ELF-1 (cell line): ENCODE results near the gene PPP2R5E.
"Not testable (repeated sequence)": the region's sequence is repeated elsewhere in the genome, so short reads cannot be mapped to it uniquely, and the experiment has no call there.

ENCODE experiments used
- DNase-seq: peaks from one replicate; pipeline ENCODE4 v3.0.0-alpha.2; 2016; ENCODE audit warnings: low read depth, low spot score

The PPP2R5E gene

DNA sequence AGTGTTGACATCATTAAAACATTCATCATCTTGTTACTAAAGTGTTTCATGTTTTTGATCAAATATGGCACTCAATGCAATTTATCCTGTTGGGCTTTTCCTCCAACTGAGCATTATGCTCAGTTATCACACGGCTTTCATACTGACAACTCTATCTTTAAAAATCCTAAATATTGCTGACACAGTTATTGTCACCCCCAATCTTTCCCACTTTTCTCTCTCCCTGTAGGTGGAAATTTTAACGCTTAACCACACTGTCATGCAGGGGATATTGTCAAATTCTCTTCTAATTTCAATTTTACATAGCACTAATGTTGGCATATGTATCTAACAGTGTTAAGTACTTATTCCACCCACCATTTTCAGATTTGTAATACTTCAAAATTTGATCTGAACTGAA, 164.7 kb downstream of the PPP2R5E start:
- DNase-seq: no peak

DNA sequence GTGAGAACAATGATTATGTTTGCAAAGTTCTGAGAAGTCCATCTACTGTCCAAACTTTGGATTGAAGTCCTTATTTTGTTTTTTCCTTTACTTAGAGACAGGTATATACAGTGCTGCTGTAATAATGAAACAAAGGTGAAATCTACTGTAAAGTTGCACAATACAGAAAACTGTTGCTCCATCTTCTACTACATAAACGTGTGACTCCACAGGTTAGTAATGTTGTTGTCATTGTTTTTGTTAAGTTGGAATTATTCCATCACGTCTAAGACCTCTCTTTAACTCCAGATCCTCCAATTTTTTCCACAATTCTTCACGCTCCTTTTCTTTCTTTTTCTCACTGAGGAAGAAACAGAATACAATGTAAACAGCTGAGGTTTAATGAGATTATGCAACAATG, 167.4 kb downstream of the PPP2R5E start:
- DNase-seq: no peak

DNA sequence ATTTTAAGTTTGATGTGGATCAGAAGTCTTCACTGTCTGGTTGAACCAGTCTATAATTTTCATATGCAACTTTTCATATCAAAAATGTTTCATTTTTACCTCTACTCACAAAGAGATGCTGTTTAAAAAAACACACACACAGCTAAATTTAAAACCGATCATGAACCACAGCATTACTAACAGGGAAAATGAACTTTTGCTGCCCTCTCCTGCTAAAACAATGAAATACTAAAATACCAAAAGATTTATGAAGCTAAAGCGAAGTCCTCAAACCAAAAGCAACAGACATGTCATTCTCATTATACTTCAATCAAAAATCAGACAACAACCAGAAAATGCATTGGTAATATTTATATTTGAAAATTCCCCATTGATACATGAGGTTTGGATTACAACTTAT, 171.6 kb downstream of the PPP2R5E start:
- DNase-seq: not testable (repeated sequence)

DNA sequence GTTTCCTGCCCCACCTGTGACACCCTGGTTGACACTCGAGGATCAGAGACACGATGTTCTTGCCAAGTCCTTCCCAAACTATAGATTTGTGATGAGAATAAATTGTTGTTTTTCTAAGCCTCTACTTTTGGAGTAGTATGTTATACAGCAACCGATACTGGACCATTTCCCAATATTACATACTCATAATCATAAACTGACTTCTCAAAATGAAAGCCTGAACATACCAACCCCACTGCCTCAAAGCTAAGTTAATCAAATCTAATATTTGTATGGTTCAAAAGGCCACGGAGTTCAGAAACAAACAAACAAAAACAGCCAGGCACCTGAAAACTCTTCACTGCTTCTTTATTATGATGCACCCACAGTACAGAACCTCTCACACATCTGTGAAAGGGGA, 172.1 kb downstream of the PPP2R5E start:
- no peak for DNase-seq

DNA sequence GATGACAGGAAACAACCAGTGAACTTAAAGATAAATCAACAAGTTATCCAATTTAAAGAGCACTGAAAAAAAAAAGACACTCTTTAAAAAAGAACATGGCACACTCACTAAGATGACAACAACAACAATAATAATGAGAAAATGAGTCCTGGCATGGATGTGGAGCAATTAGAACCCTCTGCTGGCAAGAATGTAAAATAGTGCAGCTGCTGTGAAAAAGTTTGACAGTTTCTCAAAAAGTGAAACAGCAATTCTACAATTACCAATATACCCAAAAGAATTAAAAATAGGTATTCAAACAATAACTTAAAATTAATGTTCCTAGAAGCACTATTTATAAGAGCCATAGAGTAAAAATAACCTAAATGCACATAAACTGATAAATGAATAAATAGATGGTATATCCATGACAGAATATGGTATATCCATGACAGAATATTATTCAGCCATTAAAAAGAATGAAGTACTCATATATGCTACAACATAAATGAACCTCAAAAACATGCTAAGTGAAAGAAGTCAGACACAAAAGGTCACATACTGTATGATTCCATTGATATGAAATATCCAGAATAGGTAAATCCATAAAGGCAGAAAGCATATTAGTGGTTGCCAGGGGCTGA, 175.3 kb downstream of the PPP2R5E start:
- DNase-seq: no peak

DNA sequence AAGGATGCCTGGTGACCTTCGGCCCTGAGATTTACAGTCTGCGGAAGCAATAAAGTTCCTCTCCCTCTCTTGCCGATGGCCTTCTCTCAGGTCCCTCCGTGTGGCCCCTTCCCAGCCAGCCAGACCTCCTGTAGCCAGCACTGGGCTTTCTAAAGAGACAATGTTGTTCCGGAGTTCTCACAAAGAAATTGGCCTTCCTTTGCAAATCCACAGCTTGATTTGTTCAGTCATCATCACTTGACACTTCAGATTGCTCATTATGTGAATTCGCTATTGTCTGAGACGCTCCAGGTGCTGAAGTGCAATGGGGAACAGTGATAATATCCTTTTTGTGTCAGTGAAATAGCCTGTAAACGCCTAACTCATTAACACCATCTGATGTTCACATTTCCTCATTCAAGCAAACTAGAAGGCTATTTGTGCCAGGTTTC, 180.8 kb downstream of the PPP2R5E start:
- DNase-seq: no peak

DNA sequence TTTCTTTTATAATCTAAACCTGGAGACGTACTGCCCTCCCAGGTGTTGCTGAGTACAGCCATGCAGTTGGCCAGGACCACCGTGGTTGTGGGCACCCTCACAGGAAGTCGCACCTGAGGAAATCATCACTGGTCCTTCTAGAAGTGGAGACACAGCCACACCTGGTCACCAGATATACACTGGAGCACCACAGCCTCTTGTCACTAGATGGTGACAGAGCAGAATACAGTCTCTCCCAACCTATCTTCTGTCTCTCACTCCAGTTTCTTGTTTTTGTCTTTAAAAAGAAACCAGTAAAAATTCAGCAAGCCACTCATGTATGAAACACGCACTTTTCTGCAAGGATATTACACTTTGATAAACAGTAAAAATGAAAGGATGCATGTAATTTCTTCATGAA, 181.4 kb downstream of the PPP2R5E start:
- no peak for DNase-seq

DNA sequence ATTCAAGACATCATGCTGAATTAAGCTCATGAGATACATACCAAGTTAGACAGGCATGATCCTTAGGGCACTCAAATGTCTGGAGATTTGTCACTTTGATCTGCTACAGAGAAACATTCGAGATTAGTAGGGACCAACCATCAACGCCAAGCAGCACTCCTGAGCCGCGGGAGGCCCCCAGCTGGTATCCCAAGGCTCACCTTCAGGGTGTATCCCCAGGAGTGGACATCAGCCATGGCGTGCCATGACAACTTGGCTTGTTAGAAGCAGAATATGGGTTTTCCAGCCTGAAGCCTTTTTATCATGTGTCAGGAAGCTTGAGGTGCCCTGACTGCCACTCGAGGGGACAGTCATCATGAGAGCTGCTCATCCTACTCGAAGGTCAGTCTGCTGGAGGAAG, 185.3 kb downstream of the PPP2R5E start:
- no peak for DNase-seq

DNA sequence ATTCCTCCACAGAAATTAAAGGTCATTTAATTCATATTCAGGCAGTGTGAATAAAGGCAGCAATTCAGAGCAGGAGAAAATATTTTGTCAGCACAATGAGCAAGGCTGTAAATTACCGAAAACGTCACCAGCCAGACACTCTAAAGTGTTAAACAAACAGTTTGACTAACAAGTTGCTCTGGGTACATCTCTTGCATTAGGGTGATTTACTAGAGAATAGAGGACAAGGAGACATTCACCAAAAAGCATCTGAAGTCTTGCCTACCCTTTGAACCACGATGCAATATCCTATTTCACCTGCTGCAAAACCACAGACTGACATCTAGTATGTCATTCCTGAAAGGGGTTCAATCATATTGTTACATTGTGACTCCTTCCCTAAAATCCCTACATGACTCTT, 197.4 kb downstream of the PPP2R5E start:
- DNase-seq: no peak

DNA sequence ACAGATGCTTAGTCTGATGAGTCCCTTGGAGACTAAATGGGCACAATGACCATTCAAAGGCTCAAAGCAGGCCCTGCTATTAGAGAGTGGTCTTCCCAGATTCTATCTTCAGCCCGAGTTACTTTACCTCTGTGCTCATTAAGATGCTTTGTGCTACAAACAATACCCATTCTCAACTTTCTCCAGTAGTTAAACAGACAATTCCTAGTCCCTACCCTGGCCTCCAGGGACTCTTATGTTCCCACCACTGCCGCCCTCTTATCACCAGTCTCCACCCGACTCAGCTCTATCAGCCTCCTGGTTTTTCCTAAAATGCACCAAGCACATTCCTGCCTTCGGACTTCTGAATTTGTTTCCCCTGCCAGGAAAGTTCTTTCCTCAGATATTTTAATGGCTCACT, 198.8 kb downstream of the PPP2R5E start:
- DNase-seq: no peak

DNA sequence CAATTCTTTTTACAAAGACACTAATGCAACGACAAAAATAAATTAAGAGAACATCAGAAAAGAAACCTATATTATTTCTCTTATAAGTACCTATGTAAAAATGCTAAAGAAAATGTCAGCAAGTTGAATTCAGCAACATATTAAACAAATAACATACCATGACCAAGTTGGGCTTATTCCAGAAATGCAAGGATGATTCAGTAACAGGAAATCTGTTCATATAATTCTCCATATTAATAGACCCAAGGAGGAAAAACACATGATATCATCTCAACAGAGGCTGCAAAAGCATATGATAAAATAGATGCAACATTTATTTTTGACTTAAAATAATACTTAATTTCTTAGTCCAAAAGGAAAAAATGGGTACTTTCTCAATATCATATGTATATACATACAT, 199.3 kb downstream of the PPP2R5E start:
- no peak for DNase-seq

DNA sequence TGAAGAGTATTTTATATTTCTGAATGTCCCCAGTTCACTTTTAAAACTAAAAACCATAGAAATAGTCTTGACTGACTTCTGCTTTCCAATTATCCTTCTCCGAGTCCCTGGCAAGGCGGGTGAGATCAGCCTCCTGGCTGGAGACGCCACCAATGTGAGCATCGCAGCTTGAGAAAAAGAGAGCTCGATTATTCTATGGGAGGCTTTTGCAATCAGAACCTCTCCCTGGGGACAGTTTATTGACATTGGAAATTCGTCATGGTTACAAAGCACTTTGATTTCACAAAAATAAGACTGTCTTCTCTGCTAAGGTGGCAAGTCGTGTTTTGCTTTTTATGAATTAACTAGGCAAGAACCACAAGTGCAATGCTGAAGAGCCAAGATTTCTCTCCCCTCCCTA, 200.8 kb downstream of the PPP2R5E start:
- no peak for DNase-seq

DNA sequence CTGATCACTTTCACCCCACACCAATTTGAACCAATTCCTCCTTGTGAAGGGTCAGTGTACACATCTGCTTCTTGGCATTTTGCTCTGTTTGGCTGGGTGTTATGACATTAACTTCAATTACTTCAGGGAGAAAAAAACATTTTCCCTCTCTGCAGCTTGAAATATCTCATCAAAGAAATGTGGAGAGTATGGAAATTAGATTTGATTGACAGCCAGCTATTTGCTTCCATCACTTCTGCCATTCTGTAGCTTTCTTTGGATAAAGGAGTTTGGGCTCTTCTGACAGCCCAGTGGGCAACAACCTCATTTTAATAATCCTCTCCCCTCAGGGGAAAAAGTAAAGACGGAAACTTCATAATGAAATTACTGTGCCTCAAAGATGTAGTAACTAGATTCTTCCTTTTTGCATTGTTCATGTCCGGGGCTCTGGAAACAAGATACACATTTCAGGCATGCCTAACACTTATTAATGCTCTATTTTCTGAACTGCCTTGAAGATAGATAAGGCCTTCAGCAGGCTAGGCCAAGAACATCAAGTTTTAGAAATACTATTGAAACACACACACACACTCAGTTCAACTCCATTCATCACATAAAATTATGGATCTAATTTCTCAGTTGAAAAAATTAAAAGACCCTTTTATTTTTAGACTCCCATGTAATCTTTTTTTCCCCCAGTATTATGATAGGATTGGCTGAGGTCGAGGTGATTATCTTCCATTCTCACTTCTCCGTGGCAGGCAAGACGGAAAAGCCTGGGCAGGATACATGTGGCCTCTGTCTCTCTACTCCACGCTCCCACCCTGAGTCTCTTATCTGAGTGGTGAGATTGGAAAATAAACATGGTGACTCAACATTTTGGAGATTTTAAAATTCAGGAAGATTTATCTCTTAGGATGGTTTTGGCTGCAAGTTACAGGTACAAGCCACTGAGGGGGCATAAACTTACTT, 214.1 kb downstream of the PPP2R5E start:
- no peak for DNase-seq

DNA sequence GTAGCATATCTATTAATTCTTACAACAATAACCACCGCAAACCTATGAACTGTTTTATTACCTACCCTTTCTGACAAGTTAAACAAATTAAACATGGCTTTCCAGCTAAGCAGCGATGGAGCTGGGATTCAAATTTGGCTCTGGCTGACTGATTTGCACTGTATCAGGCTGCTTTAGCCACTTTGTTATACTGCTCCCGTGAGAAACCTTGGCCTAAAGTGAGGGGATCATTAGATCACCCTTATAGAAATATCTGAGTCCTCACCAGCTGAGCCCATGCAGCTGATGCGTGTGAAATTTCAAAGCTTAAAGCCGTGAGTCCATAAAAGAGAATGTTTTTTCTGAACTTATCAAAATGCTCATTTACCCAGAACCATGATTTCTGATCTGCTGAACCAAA, 216.3 kb downstream of the PPP2R5E start:
- DNase-seq: no peak

DNA sequence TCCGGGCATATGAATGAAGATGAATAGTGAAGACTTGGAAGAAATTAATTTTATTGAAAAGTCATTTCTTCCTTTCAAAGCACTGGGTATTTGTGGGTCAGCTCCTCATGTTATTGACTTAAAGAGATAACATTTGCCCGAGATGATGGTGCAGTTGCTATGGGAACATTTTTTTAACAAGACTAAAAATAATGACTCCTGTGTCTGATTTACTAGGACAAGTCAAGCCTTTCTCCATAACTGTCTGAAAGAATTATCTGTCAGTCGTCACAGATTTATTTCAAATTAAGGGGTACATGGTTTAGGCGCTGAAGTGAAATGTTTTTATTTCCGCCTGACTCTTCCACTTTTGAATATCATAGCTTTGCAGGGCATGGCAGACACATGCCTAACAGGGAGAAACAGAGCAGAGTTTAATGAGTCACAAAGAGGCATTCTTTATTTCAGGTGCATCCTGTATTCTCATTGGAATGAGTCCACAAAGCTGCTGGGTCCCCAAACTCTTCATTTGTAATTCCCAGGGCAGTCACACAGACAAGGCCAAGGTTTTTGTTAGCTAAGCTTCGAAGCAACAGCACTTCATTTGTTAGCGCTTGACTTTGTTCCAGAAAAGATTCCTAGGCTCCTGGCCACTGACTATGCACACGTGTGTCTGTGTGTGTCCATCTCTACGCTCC, 220.1 kb downstream of the PPP2R5E start:
- no peak for DNase-seq

DNA sequence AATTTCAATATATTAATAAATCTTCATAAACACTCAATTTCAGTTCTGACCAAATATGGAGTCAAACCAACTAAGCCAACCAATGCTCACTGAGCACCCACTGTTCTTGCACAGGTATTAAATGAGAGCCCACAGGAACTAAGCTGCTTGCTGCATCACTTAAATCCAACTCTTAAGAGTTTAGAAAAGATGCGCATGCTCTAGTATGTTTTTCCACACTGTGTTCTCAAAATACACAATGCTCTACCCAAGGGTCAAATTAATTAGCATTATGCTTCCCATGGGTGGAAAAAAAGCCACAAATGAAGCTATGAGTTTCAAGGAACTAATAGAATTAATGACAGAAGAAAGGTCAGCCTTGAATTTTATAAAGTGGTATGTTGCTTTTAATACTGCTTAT, 220.7 kb downstream of the PPP2R5E start:
- no peak for DNase-seq
